ENCODE results near the gene APBA2. TPM values are rescaled to one million over a fixed set of nuclear protein-coding genes. Genes with fewer than 3 reads are reported as not detected.

Gene APBA2
- total RNA-seq, 1 experiment from 2014 or later: not detected

- no peak for DNase-seq (ENCODE audit: low spot score)
Observed at GRCh38 chr15:28915041-28915810, 29.5 kb downstream of the APBA2 start.

DNA sequence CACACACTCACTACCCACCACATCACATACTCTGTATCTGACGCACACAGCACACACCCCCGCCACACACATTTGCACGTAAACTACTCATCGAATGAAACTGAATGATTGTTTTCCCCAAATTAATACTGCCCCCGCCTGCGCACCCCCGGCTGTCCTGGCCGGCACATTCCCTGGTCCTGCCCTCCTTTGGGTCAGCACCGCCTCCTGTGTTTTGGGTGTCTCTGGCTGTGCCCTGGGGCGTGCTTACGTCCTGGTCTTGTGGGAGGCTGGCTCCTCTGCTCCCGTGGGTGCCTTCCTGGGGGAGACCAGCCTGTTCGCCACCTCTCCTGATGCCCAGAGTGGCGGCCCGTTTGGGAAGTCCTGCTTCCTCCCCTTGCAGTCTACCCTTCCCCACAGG is 30.2 kb downstream of the APBA2 start:
- no peak for DNase-seq (ENCODE audit: low spot score)

DNA sequence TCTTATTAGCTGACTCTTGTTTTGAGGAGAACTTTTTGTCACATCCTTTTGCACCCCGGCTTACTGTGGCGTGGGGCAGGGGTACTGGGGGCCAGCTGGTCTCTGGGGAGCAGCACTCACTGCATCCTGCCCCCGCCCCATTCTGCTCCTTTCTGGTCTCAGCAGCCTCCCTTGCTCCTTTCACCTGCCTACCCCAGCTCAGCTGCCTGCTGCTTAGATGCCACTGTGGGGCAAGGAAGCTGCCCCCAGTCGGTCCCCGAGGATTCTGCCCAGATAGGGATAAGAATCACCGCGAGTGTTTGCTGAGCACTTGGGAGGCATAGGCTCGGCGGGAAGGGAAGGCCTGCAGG is 32.0 kb downstream of the APBA2 start:
- no peak for DNase-seq (ENCODE audit: low spot score)

DNA sequence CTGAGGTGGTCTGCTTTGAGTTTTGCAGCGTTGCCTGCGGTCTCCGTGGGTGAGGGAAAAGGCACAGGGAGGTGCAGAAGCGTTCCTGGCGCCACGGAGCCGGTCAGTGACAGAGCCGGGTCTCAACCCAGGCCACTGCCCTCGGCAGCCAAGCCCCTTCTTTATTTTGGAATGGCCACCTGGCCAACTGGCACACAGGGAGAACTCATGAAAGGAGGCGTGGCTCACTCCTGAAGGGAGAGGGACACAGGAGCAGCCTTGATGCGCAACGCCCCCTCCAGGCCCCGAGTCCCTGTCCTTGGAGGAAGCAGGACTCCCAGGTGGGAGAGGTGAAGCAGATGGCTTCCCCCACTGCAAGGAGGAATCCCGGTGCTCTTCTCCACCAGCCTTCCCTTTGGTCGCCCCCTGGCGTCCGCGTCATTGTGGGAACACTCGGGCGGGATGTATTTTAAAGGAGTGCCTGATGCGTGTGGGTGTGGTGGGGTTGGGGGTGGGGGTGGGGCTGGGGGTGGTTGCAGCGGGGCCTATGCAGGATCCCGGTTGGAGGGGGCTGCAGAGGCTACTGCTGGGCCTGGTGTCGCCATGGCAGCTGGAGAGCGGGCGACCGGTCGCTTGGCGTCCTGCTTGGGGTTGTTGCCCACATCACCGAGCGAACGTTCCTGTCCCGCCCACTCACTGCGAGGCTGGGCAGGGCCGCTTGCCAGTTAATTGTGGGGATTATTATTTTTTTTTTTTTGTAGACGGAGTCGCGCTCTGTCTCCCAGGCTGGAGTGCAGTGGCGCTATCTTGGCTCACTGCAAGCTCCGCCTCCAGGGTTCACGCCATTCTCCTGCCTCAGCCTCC is 32.6 kb downstream of the APBA2 start:
- no peak for DNase-seq (ENCODE audit: low spot score)

DNA sequence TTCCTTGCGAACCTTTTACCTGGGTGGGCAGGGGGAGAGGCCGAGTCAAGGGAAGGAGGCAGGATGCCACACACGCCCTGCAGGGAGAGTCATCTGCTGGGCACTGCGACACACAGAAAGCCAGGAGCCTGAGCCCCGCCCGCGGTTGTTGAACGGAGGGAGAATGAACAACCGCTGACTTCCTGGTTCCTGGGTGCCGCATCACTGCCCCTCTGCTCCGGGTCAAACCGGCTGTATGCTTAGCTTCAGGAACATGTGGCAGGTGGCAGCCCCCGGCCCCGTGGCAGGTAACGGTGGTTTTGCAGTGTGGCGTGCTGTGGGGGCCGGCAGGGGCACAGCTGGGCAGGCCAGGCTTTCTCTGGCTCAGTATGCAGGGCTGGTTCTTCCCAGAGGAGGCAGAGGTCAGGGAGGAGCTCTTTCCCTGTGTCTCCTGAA is 33.4 kb downstream of the APBA2 start:
- no peak for DNase-seq (ENCODE audit: low spot score)

GRCh38 chr15:28919679-28920655 is 34.2 kb downstream of the APBA2 start:
- no peak for DNase-seq (ENCODE audit: low spot score)

GRCh38 chr15:28920781-28921331 is 35.1 kb downstream of the APBA2 start:
- DNase-seq (ENCODE audit: low spot score): no peak

DNA sequence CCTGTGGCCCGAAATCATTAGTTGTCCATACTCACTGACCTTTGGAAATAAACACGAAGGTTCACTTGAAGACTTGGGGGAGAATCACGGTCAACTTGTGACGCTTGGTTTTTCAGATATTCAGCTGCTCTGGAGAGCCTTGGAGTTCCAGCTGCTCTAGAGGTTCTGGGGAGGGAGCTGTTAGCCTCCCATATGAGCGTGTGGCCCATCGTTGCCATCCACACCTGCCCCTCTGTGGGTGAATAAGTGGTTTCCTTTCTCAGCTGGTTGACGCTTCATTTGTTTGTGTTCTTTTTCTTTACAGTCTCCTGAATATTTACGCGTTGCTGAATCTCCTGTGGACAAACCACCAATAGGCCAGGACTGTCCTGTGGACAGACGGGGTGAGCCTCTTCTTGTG is 35.6 kb downstream of the APBA2 start:
- no peak for DNase-seq (ENCODE audit: low spot score)

GRCh38 chr15:28921919-28922706 is 36.3 kb downstream of the APBA2 start:
- peak; percentile 10 for DNase-seq (ENCODE audit: low spot score)

DNA sequence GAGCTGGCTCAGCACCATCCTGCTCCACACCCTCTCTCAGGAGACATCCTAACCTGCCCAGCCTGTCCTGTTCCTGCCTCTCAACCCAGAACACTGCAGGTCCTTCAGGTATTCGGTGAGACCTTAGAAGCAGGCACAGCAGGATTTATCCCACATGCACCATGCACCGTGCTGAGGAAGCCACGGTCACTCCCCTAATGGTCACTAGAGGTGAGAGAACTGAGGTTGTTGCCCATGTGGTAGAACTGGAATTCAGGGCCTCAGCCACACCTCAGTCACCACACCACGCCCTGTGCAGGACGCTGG is 36.9 kb downstream of the APBA2 start:
- DNase-seq (ENCODE audit: low spot score): no peak

DNA sequence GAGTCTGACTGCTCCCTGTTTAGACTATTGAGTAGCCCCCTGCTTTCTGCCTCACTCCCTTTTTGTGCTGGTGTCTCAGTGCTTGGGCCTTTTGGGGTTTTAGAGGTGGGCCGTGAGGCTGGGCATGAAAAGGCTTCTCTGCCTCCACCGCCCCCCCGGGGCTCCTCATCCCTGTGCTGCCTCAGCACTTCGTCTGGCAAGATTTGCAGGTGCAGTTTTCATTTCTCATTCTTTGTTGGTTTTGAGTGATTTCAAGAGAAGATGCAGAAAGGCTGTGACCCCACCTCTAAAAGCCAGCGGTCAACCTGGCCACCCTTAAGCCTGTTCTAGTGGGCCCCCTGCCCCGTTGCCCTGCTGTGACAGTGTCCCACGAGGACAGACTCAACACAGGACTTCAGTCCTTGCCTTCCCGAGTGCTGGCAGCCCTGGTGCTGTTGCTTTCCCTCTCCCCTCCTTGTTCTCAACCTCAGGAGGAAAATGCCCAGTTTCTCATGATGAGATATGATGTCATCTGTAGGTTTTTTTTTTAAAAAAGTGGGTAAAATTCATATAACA is 38.0 kb downstream of the APBA2 start:
- no peak for DNase-seq (ENCODE audit: low spot score)

DNA sequence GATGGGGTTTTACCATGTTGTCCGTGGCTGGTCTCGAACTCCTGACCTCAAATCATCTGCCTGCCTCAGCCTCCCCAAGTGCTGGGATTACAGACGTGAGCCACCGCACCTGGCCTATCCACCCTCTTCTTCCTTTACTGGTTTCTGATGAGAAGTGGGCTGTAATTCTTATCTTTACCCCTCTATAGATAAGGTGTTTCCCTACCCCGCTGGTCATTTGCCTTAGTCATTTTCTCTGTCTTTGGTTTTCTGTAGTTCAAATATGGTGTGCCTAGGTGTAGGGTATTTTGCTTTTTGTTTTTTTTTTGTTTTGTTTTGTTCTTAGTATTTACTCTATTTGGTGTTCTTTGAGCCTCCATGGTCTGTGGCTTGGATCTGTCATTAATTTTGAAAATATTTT is 41.3 kb downstream of the APBA2 start:
- no peak for DNase-seq (ENCODE audit: low spot score)

DNA sequence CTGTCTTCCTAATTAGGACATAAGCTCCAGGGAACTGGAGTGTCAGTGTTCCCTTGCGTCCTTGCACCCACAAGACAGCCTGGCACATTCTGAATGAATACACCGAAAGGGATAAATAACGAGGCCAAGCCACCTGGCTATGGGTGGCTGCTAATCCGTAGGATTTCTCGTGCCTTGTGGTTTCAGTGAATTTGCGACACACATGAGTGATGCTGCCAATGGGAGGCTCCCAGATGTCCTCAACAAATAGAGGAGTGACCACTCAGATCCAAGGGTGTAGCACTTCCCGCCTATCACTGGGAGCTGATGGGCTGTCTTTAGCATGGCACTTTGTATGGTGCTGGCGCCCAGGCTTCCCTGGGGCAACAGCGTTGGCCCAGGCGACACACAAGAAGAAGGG is 43.4 kb downstream of the APBA2 start:
- no peak for DNase-seq (ENCODE audit: low spot score)

DNA sequence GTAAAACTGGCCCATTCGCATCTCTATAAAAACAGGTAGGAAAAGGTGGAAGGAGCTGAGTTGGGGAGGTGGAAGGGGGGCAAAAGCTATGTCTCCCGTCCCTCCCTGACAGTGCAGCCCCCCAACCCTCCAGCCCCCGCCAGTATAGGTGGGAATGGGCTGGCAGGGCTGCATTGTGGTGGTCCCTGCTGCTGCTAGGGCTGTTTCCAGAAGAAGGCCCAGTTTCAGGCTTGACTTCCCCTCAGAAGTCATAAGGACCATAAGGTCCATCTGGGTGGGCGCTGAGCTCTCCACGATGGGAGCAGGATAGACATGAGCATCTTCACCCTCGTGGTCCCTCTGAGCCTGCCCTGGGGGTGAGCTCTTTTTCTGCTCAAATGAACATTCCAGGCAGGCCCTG is 44.2 kb downstream of the APBA2 start:
- DNase-seq (ENCODE audit: low spot score): no peak

- DNase-seq (ENCODE audit: low spot score): no peak
Observed at GRCh38 chr15:28930476-28931291, 44.9 kb downstream of the APBA2 start.

- DNase-seq (ENCODE audit: low spot score): no peak
Observed at GRCh38 chr15:28931828-28932227, 46.1 kb downstream of the APBA2 start.

DNA sequence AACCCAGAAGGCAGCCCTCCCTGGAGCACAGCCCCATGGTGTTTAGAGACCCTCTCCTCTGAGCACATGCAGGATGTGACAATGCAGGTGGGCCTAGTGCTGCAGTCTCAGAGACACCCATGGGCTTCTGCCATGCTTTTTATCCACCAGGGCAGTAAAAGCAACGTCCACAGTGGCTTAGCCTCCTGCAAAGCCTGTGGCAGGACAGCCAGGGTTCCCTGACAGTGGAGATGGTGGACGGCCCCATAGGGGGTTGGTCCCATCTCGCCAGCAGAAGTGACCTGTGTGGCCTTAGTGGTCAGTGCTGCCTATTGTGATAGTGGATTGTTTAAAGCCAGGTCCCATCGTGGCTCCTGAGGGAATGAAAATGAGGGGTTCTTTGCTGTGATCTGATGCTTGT is 46.6 kb downstream of the APBA2 start:
- DNase-seq (ENCODE audit: low spot score): no peak

- DNase-seq (ENCODE audit: low spot score): no peak
Observed at GRCh38 chr15:28933710-28934445, 48.1 kb downstream of the APBA2 start.

- DNase-seq (ENCODE audit: low spot score): no peak
Observed at GRCh38 chr15:28934645-28935044, 48.9 kb downstream of the APBA2 start.
